PFSK-1 (cell line): Measurements from ENCODE around the gene CCN2.

Source experiments
- FOXP2 ChIP-seq: optimal IDR thresholded peaks from 2 replicates; pipeline ENCODE3; 2011; ENCODE audit warnings: borderline replicate concordance, control low read depth, inconsistent platforms; ENCODE audit not compliant: insufficient read depth; ENCODE audit errors: extremely low read length, extremely low read depth
- POLR2AphosphoS5 ChIP-seq: IDR thresholded peaks from 2 replicates; pipeline ENCODE4 v1.6.1; 2012; ENCODE audit warnings: low read depth, mild to moderate bottlenecking, control low read depth, low read length, moderate library complexity
- REST ChIP-seq, 2 experiments: IDR thresholded peaks; 2 replicates each; pipeline versions ENCODE4 v1.6.1 to v1.8.0; 2011 to 2012; ENCODE audit warnings: low read depth in 2 of 2, low read length in 2 of 2, control low read depth in 1 of 2, inconsistent platforms in 1 of 2, mild to moderate bottlenecking in 1 of 2, moderate library complexity in 1 of 2; ENCODE audit not compliant: insufficient read depth in 1 of 2
- SIN3A ChIP-seq: IDR thresholded peaks from 2 replicates; pipeline ENCODE4 v1.6.1; 2012; ENCODE audit warnings: mild to moderate bottlenecking, low read length, moderate library complexity, borderline replicate concordance; ENCODE audit not compliant: insufficient read depth
- TAF1 ChIP-seq: IDR thresholded peaks from 2 replicates; pipeline ENCODE4 v1.6.1; 2012; ENCODE audit warnings: low read length, control low read depth, borderline replicate concordance; ENCODE audit not compliant: insufficient read depth

CCN2 gene

DNA sequence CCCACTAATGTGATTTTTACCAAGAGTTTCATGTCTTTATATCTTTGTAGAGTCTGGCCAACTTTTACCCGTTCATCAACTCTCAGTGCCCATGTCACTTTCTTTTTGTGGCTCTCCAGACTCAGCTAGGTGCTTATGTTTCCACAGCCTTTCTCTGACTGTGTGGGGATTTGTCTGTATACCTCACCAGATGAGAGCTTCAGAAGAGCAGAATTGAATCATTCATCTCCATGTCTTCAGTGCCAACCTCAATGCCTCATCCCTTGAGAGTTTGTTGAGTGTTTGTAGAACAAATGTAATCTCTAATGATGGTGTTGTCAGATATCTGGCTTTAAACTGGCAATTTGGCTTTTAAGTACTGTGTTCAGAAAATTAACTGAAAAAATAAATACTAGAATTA, 16.8 kb upstream of the CCN2 start:
- TF ChIP-seq TAF1: no peak
- TF ChIP-seq SIN3A: no peak
- no peak for TF ChIP-seq POLR2AphosphoS5
- no peak for TF ChIP-seq REST (IDR thresholded peaks at IDR 0.05; ENCODE audit: insufficient read depth in 1 of 2, low read depth in 2 of 2, low read length in 2 of 2)
- TF ChIP-seq FOXP2: no peak

DNA sequence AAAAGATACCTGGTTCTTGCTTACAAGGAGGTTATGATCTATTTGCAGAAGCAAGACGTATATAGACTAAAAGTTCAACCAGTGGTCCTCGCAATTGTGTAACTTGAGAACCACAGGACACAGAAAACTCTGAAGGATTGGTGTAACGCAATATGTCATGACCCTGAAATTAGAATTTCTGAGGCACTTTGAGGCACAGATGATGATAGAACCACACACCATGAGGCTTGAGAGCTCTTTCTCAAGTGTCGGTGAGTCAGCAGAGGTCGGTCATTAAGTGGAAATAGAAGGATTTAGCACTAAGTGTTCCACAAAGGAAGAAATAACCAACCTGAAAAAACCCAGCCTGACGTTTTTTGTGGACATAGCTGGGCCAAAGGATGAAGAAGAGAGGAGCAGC, 15.3 kb upstream of the CCN2 start:
- no peak for TF ChIP-seq POLR2AphosphoS5
- no peak for TF ChIP-seq FOXP2
- no peak for TF ChIP-seq SIN3A
- TF ChIP-seq REST (IDR thresholded peaks at IDR 0.05; ENCODE audit: insufficient read depth in 1 of 2, low read depth in 2 of 2, low read length in 2 of 2): no peak

- no peak for TF ChIP-seq REST (IDR thresholded peaks at IDR 0.05; ENCODE audit: insufficient read depth in 1 of 2, low read depth in 2 of 2, low read length in 2 of 2)
- no peak for TF ChIP-seq FOXP2
- no peak for TF ChIP-seq TAF1
- TF ChIP-seq SIN3A: no peak
- no peak for TF ChIP-seq POLR2AphosphoS5
Measured at GRCh38 chr6:131963063-131963462, 11.9 kb upstream of the CCN2 start.

DNA sequence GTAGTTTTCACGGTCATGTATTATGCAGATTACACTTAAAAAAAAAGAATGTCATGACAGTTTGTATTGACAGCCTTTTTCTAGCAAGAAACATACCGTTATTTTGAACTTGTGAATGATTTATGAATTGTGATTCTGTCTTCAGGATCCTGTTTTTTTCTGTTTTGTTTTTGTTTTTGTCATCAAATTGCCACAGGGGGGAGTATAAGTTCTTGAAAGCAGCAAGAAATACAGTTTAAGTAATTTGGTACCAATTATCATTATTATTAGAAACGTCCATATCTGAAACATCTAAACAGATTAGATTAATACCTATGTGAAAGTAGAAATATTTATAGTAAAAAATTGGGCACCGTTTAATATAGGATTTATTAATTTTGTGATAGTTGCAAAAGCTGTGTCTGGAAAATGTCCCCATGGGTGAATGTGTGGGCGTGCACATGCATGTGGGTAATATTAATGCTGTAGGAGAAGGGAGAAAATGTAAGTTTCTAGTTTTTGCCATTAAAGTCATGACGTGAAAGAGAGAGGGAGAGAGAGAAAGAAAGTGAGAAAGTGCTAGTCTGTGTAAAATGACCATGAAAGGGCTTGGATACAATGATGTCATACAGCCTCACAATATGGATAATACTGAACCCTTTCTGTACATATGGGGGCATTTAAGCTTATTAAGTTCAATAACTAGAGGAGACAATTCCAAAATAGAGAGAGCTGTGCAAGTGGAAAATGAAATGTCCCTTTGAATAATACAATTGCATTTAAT, 9.4 kb upstream of the CCN2 start:
- TF ChIP-seq POLR2AphosphoS5 (no peak), TAF1 (no peak), REST (IDR thresholded peaks at IDR 0.05; ENCODE audit: insufficient read depth in 1 of 2, low read depth in 2 of 2, low read length in 2 of 2) (no peak), FOXP2 (no peak), SIN3A (no peak)
